ENCODE measurements around the gene SMIM38. TPM values are rescaled to one million over a fixed set of nuclear protein-coding genes. Genes with fewer than 3 reads are reported as not detected.

The SMIM38 gene
- total RNA-seq: under 0.01 TPM in 2 replicates

- no peak within 1 kb of the TSS for H3K4me3 ChIP-seq (ENCODE audit: low read depth, low read length)
- DNase-seq (ENCODE audit: low read depth): no peak
- no peak for TF ChIP-seq CTCF (IDR thresholded peaks at IDR 0.05; ENCODE audit: insufficient read depth, low read depth, low read length)
Observed at GRCh38 chr11:69155302-69156234, at the start of gene SMIM38. SMIM38 (plus strand) TSS chr11:69155935; CDS start chr11:69157847, 1,912 bp downstream.

GRCh38 chr11:69106031-69106811 is 49.5 kb upstream of the SMIM38 start:
- no peak for DNase-seq (ENCODE audit: low read depth)
- no peak for TF ChIP-seq CTCF (IDR thresholded peaks at IDR 0.05; ENCODE audit: insufficient read depth, low read depth, low read length)
- H3K4me3 ChIP-seq (ENCODE audit: low read depth, low read length): no peak overlapping the region

- DNase-seq (ENCODE audit: low read depth): no peak
- no peak overlapping the region for H3K4me3 ChIP-seq (ENCODE audit: low read depth, low read length)
- no peak for TF ChIP-seq CTCF (IDR thresholded peaks at IDR 0.05; ENCODE audit: insufficient read depth, low read depth, low read length)
Observed at GRCh38 chr11:69107413-69107812, 48.3 kb upstream of the SMIM38 start.

- no peak overlapping the region for H3K4me3 ChIP-seq (ENCODE audit: low read depth, low read length)
- no peak for DNase-seq (ENCODE audit: low read depth)
- TF ChIP-seq CTCF (IDR thresholded peaks at IDR 0.05; ENCODE audit: insufficient read depth, low read depth, low read length): no peak
Observed at GRCh38 chr11:69108030-69108429, 47.7 kb upstream of the SMIM38 start.

- TF ChIP-seq CTCF (IDR thresholded peaks at IDR 0.05; ENCODE audit: insufficient read depth, low read depth, low read length): no peak
- H3K4me3 ChIP-seq (ENCODE audit: low read depth, low read length): no peak overlapping the region
Observed at GRCh38 chr11:69108559-69108958, 47.2 kb upstream of the SMIM38 start.

GRCh38 chr11:69109101-69109500 is 46.6 kb upstream of the SMIM38 start:
- H3K4me3 ChIP-seq (ENCODE audit: low read depth, low read length): no peak overlapping the region
- DNase-seq (ENCODE audit: low read depth): no peak
- TF ChIP-seq CTCF (IDR thresholded peaks at IDR 0.05; ENCODE audit: insufficient read depth, low read depth, low read length): no peak

More at GRCh38 chr11:69108559-69108958, 47.2 kb upstream of the SMIM38 start:
- DNase-seq (ENCODE audit: low read depth): no peak
